ENCODE data around the gene S1PR3. TPM values are rescaled to one million over a fixed set of nuclear protein-coding genes. Genes with fewer than 3 reads are reported as not detected.

S1PR3 gene
- total RNA-seq, 2 donors from 2014 or later, result 0.05 to 1.7 TPM

GRCh38 chr9:89047667-89048066 lies 56.4 kb downstream of the S1PR3 start:
- no peak for ATAC-seq
- Mint-ChIP-seq H3K4me1 (no peaks in the 10 kb centered on the region), H3K36me3 (ENCODE audit: low read depth) (peaks cover 2% of the 10 kb centered on the region), H3K27me3 (peaks cover 30% of the 10 kb centered on the region), H3K27ac (no peak overlapping the region), H3K4me3 (no peak overlapping the region)
- DNase-seq, result no peak
- H3K9me3 ChIP-seq (ENCODE audit: control insufficient read depth, low read length, poor library complexity, severe bottlenecking), result no peaks in the 10 kb centered on the region

DNA sequence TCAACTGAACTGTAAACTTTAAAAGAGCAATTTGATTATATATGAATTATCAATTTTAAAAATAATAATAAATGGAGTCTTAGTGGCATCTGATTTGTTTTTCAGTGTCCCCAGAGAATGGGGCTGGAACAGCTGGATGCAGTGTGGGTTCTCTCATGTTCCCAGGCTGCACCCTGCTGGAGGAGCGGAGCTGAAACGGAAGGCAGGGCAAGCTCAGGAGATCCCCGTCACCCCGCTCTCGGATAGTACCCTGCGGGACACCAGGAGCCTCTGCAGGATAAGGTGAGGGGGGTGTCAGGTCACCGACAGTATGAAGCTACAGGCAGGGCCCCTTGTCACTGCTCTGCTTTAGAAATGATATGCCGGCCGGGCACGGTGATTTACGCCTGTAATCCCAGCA lies 57.3 kb downstream of the S1PR3 start:
- DNase-seq (no peak), ATAC-seq (no peak)
- Mint-ChIP-seq H3K27me3 (peaks cover 30% of the 10 kb centered on the region), H3K36me3 (ENCODE audit: low read depth) (peaks cover 2% of the 10 kb centered on the region), H3K27ac (no peak overlapping the region), H3K4me3 (no peak overlapping the region), H3K4me1 (no peaks in the 10 kb centered on the region)
- no peaks in the 10 kb centered on the region for H3K9me3 ChIP-seq (ENCODE audit: control insufficient read depth, low read length, poor library complexity, severe bottlenecking)

- ATAC-seq, result no peak
- Mint-ChIP-seq H3K4me1 (no peaks in the 10 kb centered on the region), H3K36me3 (ENCODE audit: low read depth) (peaks cover 2% of the 10 kb centered on the region), H3K27ac (no peak overlapping the region), H3K27me3 (peaks cover 35% of the 10 kb centered on the region), H3K4me3 (no peak overlapping the region)
- H3K9me3 ChIP-seq (ENCODE audit: control insufficient read depth, low read length, poor library complexity, severe bottlenecking), result no peaks in the 10 kb centered on the region
- DNase-seq, result no peak
These were observed 58.4 kb downstream of the S1PR3 start for GRCh38 chr9:89049646-89050045.

DNA sequence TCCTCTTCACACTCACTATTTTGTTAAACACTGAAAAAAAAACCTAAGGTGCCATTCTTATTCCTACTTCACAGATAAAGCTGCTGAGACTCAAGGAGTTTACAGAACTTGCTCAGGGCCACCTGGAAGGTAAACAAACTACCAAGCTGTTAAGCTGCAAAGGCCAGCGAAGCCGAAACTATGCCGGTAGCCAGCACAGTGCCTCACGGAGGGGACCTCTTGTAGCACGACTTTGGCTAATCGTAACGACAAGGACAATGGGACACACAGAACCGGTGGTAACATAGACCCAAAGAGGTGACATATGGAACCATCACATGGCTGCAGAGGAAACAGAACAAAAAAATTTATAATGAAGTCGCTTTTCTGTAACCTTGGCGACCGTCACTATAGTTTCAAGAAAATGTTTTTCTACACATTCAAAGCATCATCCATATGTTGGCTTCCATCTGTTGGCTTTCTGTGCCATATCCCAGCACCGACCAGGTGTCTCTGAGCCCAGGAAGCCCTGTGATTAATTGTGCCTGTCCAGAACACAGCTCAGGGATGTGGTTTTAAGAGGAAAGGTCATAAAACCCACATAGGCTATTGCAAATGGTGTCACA lies 60.3 kb downstream of the S1PR3 start:
- ATAC-seq (no peak), DNase-seq (no peak)
- peaks cover 42% of the 10 kb centered on the region for H3K27me3 Mint-ChIP-seq
- H3K4me1 Mint-ChIP-seq, result no peaks in the 10 kb centered on the region
- no peaks in the 10 kb centered on the region for H3K9me3 ChIP-seq (ENCODE audit: control insufficient read depth, low read length, poor library complexity, severe bottlenecking)
- peaks cover 2% of the 10 kb centered on the region for H3K36me3 Mint-ChIP-seq (ENCODE audit: low read depth)
- H3K4me3 Mint-ChIP-seq, result no peak overlapping the region
- H3K27ac Mint-ChIP-seq, result no peak overlapping the region

GRCh38 chr9:89052470-89053097 lies 61.3 kb downstream of the S1PR3 start:
- H3K4me3 Mint-ChIP-seq, result no peak overlapping the region
- no peaks in the 10 kb centered on the region for H3K9me3 ChIP-seq (ENCODE audit: control insufficient read depth, low read length, poor library complexity, severe bottlenecking)
- H3K4me1 Mint-ChIP-seq, result no peaks in the 10 kb centered on the region
- no peak for DNase-seq
- H3K27ac Mint-ChIP-seq, result no peak overlapping the region
- peaks cover 38% of the 10 kb centered on the region for H3K27me3 Mint-ChIP-seq
- H3K36me3 Mint-ChIP-seq (ENCODE audit: low read depth), result peaks cover 2% of the 10 kb centered on the region
- no peak for ATAC-seq

DNA sequence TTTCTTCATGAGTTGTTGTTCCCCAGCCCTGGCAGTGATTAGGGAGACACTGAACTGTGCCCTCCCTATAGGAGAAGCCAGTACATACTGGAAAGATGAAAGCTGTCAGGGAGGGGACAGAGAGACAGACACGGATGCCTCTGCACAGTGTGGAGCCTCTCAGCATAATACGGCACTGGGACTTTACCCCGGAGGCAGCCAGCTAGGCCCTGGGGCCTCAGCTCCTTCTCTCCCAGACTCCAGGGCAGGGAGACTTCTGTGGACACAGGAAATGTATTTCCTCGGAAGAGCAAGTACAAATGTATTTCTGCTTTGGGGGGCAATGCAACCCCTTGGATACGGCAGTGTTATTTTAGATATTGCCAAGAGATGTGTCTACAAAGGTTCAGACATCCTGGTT lies 62.0 kb downstream of the S1PR3 start:
- no peak for DNase-seq
- ATAC-seq, result no peak
- Mint-ChIP-seq H3K36me3 (ENCODE audit: low read depth) (peaks cover under 1% of the 10 kb centered on the region), H3K27me3 (peaks cover 31% of the 10 kb centered on the region), H3K27ac (no peak overlapping the region), H3K4me1 (no peaks in the 10 kb centered on the region), H3K4me3 (no peak overlapping the region)
- H3K9me3 ChIP-seq (ENCODE audit: control insufficient read depth, low read length, poor library complexity, severe bottlenecking), result no peaks in the 10 kb centered on the region

Other genes with a start within 250 kb of the S1PR3 start
- gene SHC3, start 187.3 kb downstream of the S1PR3 start, total RNA-seq, result not detected